Stimulated activated CD4-positive, alpha-beta T cell treated with anti-CD3 and anti-CD28 coated beads, Interleukin-12 subunit alpha, Interleukin-12 subunit beta, amount 100 ng/mL, for 24 hours (primary cell): ENCODE data around the gene SDHC.
A peak's percentile ranks its signal among the peaks of the same experiment; 100 is the strongest.

Experiments used
- DNase-seq, 2 experiments: peaks; one replicate each; pipeline ENCODE4 v3.0.0-alpha.2; 2020; ENCODE audit warnings: low read depth in 2 of 2

Gene SDHC, protein sequence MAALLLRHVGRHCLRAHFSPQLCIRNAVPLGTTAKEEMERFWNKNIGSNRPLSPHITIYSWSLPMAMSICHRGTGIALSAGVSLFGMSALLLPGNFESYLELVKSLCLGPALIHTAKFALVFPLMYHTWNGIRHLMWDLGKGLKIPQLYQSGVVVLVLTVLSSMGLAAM

DNA sequence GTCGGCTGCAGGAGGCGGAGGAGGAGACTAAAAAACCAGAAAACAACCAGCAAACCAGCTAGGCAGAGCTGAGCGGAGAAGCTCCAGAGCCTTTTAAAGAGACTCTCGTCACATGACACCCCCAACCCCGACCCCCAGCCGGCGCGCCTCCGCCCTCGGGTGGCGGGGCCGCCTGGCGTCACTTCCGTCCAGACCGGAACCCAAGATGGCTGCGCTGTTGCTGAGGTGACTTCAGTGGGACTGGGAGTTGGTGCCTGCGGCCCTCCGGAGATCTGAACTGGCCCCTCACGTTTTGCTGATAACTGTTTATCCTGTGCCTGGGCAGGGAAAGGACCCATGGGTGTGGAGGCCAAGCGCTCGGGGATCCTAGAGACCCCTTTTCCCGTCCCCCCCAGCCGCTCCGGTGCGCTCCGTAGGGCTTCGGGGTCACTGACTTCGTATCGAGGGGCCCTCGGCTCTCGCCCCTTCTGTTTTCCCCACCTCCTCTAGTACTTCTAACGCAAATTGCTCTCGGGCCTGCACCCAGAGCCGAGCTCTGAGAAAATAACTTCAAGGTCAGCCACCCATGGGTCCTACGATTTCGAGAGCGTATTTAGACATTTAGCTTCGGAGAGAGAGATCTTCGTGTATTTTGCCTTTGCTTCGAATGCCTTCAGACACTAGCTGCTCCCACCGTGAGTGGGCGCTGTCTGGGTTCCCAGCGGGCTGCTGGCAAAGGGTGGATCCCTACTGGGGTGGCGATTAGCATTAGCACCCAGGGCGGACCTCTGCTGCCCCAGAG lies at the start of gene SDHC:
TSS of gene SDHC (plus strand) at position 181 of the 781 bp plus-strand sequence. CDS start at position 206, 25 bp downstream.
- peak; percentile 74 to 79 for DNase-seq

DNA sequence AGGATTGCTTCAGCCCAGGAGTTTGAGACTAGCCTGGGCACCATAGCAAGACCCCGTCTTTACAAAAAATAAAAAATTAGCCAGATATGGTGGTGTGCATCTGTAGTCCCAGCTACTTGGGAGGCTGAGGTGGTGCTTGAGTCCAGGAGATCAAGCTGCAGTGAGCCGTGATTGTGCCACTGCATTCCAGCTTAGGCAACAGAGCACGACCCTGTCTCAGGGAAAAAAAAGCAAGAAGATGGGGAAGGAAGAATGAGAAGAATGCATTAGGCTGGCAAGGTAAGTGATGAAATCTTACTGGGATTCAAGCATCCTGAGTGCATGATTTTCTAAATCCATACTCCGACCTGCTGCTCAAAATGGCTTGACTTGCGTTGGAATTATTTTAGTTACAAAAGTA lies 48.9 kb upstream of the SDHC start:
- no peak for DNase-seq

DNA sequence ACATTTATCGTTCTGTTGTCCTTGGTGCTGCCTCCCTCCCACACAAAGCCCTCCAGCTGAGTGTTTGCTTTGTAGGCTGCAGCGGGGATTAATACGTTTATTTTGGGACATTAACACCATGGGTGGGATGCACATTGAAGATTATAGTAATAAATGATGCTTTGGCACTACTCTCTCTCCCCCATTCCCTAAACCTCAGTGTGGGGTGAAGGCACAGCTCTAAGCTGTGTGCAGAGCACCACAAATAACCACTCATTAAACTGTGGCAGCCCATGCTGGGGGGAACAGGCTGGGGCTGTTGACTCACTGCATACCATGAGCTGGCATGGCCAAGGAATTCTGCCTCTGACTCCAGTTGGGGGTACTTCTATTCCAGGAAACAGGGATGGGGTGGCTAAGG lies 48.0 kb upstream of the SDHC start:
- no peak for DNase-seq

DNA sequence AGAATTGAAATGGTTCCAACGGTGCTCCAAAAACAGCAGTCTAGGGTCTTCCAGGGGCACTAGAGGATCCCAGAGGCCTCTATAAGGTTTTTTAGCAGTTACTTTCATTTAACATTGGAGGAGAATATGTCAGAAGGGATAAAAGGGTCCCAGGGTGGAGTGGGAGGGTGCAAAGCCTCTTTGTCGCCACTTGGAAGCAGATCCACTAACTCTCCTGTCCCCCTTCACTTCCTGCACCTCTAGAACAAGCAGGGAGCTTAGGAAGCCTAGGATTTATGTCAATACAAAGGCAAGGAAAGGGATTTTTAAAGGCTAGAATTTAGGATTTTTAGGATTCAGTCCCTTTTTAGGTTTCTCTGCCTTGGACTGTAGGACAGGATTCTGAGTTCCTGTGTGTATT lies 47.3 kb upstream of the SDHC start:
- DNase-seq, result no peak

DNA sequence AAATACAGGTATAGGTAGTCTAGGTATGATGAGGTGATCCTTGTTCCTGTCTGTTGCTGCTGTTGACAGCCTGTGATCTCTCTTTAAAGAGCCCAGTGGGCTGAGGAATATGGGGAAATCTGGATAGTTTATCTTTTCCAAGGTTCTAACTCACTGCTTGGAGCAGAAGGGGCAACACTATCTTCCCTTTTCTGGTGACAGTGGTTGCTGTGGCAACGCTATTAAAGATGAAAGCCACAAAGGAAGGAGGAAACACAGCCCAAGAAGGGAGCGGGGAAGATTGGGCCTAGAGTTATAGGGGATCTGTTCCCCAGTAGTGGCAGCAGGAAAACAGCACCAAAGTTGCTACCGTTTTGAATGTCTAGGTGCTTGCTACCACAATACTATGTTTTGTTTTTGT lies 46.9 kb upstream of the SDHC start:
- no peak for DNase-seq

DNA sequence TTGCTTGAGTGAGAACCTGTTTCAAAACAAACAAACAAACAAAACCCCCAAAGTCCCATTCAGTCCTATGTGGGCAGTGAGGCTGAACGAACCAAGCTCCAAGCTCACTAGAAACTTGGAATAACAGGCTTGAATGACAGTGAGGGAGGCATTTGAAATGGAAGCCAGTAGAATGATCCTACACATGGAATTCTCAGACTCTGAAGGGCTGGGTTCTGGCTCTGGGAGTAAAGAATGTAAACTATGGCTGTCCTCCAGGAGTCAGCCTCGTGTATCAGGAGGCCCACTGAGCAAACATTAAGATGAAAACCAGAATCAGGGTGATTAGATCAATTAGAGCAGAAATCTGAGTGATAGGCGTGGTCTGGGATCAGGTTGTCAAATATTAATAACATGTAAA lies 40.8 kb upstream of the SDHC start:
- no peak for DNase-seq

DNA sequence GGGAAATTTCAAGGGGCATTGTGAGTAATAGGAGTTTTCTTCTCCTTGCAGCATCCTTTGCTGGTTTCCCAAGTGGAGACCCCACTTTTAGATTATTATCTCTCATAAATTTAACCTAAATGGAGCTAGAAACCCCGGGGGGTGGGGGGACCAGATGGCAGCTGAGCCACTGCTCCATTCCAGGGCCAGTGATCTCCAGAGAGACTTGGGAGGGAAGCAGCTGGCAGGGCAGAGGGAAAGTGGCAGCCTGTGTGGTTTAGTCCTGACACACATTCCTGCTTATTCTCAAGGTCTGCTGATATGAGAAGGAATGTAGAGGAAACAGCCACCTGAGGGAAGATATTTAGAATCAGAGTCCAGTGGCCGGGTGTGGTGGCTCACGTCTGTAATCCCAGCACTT lies 39.3 kb upstream of the SDHC start:
- DNase-seq, result no peak

DNA sequence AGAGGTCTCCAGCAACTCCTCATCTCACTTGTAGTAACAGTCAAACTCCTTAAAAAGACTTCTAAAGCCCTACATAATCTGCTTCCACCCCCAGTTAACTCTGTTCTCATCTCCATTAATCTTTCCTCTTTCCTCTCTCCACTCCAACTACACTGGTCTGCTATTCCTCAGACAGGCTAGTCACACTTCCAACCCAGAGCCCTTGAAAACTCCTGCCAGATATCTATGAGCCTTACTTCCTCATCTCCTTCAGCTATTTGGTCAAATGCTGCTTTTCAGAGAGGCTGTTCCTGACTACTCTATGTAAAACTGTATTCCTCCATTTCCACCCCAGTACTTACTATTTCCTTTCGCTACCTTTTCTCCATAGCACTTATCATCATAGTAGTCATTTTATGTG lies 31.2 kb upstream of the SDHC start:
- DNase-seq, result no peak

DNA sequence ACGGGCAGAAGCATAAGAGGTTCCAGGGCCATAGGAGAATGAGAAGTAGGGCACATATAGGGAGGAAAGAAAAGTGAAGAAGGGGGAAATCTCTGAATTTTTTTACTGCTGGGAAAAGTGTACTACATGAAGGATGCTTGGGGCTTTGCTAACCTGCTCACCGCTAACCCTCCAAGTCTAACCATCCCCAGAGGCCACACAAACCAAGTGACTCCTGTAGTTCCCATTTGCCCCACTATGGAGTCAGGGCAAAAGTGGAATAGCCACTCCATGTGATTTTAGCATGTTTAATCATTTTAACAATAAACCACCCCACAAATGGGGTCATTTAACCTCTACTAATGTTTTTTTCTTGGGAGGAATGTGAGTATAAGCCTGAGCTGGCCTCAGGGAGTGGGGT lies 29.1 kb upstream of the SDHC start:
- DNase-seq, result no peak

DNA sequence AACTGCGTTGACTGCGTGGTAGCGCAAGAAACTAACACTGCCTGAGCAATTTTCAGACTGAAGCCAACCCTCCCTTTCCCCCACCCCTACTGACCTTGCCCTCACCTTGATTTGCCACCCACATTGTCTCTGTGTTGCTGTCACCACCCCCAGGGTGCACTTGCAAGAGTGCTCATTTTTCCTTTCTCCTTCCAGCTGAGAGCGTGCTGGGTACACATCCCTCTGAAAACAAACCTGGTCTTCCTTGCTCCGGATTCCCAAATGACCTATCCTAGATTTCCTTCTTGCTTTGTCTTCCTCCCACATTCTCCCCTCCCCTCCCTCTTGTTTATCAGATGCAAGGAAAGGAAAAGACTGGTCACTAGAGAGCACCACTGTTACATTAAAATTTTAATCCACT lies 28.7 kb upstream of the SDHC start:
- DNase-seq, result no peak

DNA sequence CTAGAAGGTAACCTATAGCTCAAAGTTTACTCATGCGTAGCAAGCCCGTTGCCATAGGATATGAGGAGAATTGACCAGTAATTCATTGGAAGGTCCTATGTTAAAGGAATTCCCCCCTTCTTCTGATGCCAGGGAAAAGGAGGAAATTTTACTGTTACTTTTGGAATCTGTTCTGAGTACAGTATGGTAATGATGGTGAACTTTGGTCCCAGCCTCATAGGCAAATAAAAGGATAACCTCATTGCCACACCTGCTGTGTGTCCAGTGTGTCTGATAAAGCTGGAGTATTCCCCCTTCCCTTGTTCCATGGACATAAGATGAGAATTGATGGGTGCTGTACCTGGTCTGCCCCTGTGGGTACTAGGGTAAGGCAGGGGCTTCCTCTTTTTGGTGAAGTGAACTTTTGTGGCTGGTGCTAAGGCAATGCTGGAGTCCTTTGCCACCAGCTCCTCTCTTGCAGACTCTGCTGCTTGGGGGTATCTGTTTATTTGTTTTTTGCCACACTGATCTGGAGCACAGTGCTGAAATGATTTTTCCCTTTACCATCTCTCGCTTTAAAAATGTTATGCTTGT lies 26.6 kb upstream of the SDHC start:
- DNase-seq, result no peak

DNA sequence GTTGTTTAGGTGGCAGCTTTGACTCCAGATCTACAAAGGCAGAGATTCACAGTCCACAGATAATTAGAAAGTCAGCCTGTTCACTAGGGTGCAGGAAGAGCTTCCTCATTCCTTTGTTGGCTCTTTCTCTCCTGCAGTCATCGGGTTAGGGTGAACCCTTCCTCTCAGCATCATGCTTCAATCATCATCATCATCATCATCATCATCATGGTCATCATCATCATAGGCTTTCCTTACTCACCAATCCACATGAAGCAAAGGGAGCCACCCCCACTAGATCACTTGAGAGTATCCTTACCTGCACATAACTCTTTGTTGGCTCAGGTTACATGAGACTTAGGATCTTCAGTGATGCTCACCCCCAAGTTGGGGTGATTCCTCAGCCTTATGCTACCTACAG lies 23.4 kb upstream of the SDHC start:
- no peak for DNase-seq

DNA sequence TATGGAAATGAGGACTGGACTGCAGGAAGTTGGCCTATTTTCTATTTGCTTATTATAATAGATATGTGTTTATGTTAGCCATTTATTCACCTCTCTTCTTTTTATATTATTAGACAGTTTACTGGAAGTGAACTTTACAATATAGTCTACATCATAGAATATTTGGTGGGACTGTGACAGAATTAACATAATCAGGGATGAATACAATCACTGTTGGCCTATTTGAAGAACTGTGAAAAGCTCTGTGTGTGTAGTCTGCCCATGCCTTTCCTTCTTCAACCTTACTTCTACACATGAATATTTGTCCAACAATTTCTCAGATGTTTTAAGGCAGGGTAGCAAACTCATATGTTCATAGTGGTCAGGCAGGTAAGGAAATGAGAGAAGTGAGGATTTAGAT lies 16.8 kb upstream of the SDHC start:
- DNase-seq, result no peak

DNA sequence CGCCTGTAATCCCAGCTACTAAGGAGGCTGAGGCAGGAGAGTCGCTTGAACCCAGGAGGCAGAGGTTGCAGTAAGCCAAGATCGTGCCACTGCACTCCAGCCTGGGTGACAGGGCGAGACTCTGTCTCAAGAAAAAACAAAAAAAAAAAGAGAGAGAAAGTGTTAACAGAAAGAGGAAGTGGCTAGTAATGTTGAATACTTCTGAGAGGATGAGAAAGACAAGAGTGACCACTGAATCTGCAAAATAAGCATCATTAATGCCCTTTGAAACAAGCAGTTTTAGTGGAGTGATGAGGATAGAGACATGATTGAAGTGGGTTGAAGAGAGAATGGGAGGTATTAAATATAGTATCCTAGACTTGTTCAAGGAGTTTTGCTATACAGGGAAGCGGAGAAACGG lies 16.1 kb upstream of the SDHC start:
- no peak for DNase-seq

DNA sequence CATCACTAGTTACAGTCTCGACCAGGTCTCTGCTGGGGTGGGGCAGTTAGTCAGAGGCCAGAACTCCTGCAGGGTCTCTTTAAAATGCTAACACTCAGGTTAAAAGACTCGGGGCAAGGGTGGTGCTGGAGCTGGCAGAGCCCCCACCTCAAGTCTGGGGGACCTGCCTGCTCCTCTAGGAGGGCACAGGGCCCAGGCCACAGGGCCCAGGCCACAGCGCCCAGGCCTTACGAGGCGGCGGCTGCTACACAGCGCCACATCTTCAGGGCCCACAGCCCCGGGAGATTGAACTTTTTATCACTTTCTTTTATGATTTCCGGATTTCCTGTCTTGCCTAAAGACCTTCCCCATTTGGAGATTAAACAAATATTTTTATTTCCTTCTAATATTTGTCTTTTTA lies 14.8 kb upstream of the SDHC start:
- DNase-seq, result no peak

DNA sequence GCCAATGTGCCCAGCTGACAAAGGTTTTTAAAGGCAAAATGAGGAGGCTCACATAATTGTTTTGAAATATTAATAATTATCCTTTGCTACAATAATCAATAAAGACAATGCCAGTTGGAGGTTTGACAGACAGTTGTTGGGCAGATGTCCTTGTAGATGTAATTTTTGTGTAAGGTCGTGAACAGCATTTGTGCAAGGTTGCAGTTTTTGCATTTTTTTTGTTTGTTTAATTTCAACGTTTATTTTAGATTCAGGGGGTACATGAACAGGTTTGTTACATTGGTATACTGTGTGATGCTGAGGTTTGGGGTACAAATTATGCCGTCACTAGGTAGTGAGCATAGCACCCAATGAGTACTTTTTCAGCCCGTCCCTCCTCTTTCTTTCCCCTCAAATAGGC lies 13.7 kb upstream of the SDHC start:
- DNase-seq, result no peak

DNA sequence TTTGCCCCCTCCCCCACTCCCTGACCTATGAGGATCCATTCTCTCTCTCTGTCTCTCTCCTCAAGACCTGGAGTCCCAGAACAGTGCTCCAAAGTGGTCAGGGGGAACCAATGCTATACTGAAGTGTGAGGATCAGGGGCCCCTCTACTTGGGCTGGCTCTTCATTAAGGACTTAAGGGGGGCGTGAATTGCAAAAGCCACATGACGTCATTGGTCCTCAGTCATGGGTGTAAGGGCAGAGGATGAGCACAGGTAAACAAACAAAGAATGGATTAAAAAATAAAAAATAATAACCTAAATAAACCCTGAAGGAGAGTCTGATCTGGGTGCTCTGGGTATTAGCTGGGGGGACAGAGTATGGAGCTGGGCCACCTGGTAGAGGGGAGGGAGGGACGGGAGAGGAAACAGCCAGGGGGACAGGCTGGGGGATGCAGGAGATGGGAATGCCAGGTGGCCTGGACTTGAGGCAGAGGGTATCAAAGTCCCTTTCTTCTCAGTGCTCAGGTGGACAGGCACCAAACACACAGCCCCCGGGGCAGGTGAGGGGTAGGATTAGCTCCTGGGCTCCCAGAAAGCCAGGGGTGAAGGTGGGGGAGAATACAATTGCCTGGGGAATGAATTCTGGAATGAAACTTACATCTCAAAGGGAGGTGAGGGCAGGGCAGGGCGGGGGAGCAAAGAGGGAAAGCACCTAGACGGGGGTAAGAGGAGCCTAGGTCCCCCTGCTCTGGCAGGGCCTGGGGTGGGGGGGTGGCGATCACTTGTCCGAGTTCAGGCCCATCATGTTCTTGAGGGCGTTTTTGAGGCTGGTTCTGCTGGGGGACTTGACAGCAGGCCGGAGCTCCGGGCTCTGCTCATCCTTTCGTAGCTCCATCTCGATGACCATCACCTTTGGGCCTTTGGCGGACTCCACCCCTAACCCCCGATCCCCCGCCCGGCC lies 9.0 kb upstream of the SDHC start:
- no peak for DNase-seq

DNA sequence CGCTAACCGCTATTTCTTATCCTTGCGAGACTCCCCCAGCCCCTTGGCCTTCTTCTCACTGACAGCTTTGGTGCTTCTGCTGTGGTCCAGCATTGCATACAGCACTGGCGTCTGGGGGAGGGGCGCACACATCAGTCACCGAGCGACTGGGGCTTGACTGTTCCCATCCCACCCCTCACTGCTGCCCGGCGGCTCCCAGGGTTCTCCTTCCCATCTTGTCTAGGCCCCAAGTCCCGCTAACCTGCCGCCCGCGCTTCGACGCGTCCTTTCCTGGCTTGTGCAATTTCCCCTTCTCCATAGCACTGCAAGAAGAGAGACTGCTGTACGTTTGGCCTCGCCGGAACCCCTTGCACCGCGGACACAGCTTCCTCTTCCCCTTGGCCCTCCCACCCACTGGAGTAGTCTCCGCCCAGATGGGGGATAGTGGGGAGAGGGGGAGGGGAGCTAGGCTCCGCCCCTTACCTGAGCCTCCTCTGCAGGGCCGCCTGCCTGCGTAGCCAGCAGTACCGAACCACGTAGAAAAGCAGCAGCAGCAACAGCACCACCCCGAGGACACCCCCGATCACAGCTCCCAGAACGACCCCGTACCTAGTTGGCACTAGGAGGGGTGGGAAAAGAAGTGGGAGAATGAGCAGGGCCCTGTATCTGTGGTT lies 8.2 kb upstream of the SDHC start:
- DNase-seq, result peak; percentile 63 to 78

DNA sequence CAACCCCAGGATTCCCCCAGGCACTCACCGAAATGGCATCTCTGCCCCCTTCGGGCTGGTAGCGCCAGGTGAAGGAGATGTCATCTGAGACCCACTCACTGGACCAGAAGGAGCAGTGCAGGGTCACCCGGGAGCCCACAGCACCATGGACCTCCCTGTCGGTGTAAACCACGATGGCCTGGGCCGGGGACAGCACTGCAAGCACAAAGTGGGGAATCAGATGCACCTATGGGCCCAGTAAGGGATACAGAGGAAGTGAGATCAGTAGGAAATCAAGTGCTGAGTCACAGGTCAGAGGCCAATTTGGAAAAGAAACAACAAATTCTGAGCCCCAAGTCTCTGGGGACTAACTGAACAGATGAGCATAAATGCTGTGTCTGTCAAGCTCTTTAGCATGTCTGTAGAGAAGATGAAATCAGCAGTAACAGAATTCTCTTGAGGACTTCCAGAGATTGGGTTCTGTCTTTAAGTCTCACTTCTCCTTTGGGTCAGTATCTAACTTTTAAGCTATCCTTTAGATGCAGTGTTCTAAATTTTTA lies 6.9 kb upstream of the SDHC start:
- no peak for DNase-seq

DNA sequence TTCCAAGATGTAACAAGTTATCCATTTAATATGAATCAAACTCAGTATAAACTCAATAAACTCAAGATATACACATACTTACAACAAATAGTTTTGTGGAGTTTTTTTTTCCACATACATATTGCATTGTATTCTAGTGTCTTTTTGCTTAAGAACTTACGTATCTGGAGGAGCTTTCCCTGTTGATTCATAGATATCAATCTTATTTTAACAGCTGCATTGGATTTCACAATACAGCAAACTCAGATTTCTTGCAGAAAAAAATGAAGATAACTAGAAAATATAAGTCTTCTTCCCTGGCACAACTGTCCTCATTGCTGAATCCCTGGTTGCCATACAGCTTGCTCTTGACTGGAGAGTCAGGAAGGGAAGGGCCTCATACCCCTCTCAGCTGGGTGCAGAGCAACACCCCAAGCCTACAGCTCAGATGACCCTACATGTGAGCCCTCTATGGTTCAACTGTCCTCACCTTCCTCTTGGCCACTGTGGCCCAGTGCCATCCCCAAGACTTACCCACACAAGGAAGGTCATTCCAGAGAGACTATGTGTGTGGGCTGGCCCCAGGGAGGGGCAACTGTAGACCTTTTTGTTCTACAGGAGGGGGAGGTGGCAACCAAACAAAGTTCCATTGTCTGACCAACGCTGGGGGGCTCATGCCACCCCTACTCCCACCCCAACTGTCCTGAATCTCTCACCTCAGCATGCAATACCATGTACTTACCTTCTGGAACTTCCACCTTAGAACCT lies 6.1 kb upstream of the SDHC start:
- DNase-seq, result no peak

DNA sequence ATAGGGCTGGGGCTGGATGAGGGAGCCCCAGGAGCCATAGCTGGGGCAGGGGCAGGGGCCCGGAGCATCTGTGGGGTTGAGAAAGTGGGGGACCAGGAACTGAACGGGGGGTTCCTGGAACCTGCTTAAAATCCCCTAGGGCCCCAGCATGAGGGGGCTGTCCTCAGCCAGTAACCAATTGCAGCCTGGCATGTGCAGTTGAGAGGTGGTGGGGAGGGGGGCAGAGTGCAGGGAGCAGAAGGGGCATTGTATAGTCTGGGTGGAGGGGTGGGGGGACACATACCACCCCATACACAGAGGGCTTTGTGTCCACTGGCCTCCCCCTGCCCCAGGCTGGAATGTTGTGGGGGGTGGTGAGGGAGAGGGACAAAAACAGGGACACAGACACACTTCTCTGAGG lies 4.3 kb upstream of the SDHC start, which contains the start of gene MPZ:
TSS of gene MPZ (minus strand) at position 101 of the 400 bp plus-strand sequence. CDS start at position 38, 63 bp downstream.
- no peak for DNase-seq
